H9 (cell line): ENCODE results near the gene SCYGR6. TPM values are rescaled to one million over a fixed set of nuclear protein-coding genes. Genes with fewer than 3 reads are reported as not detected.

Experiments
- DNase-seq: peaks from one replicate; pipeline ENCODE4 v3.0.0-alpha.2; 2017
- H2AFZ ChIP-seq: one replicate; pipeline ENCODE4 v1.6.1; 2013; ENCODE audit warnings: mild to moderate bottlenecking, low read length, control low read depth, moderate library complexity
- H2AK5ac ChIP-seq: 2 replicates; pipeline ENCODE4 v1.6.1; 2013; ENCODE audit warnings: low read length, control low read depth, mixed read lengths; ENCODE audit not compliant: insufficient read length
- H2BK120ac ChIP-seq: one replicate; pipeline ENCODE4 v1.6.1; 2013; ENCODE audit warnings: low read depth, mild to moderate bottlenecking, low read length, control low read depth, inconsistent platforms; ENCODE audit not compliant: poor library complexity, severe bottlenecking
- H2BK12ac ChIP-seq: 2 replicates; pipeline ENCODE4 v1.6.1; 2013; ENCODE audit warnings: low read length, control low read depth, mixed read lengths, low read depth; ENCODE audit not compliant: insufficient read length
- H2BK15ac ChIP-seq: 2 replicates; pipeline ENCODE4 v1.6.1; 2013; ENCODE audit warnings: low read depth, low read length, control low read depth
- H2BK20ac ChIP-seq: one replicate; pipeline ENCODE4 v1.6.1; 2013; ENCODE audit warnings: low read depth, mild to moderate bottlenecking, low read length, control low read depth, inconsistent platforms; ENCODE audit not compliant: poor library complexity, severe bottlenecking
- H2BK5ac ChIP-seq: 2 replicates; pipeline ENCODE4 v1.6.1; 2013; ENCODE audit warnings: low read length, control low read depth, mixed read lengths; ENCODE audit not compliant: insufficient read length
- H3K14ac ChIP-seq: 2 replicates; pipeline ENCODE4 v1.6.1; 2013; ENCODE audit warnings: low read length, control low read depth; ENCODE audit not compliant: insufficient read depth
- H3K18ac ChIP-seq: 2 replicates; pipeline ENCODE4 v1.6.1; 2013; ENCODE audit warnings: low read depth, mild to moderate bottlenecking, mixed read lengths, low read length, control low read depth; ENCODE audit not compliant: insufficient read length
- H3K23ac ChIP-seq: 2 replicates; pipeline ENCODE4 v1.6.1; 2013; ENCODE audit warnings: low read length, control low read depth, mixed read lengths, low read depth; ENCODE audit not compliant: insufficient read length
- H3K23me2 ChIP-seq: 2 replicates; pipeline ENCODE4 v1.6.1; 2013; ENCODE audit warnings: low read depth, mild to moderate bottlenecking, mixed read lengths, low read length, control low read depth; ENCODE audit not compliant: insufficient read length, poor library complexity, severe bottlenecking
- H3K27ac ChIP-seq: 2 replicates; pipeline ENCODE4 v1.5.1; 2013; ENCODE audit warnings: low read length, control low read depth, mixed read lengths, low read depth; ENCODE audit not compliant: insufficient read length
- H3K27me3 ChIP-seq: 2 replicates; pipeline ENCODE4 v1.6.1; 2013; ENCODE audit warnings: low read length, control low read depth, inconsistent platforms; ENCODE audit not compliant: insufficient read depth
- H3K4ac ChIP-seq: 2 replicates; pipeline ENCODE4 v1.6.1; 2013; ENCODE audit warnings: low read depth, mild to moderate bottlenecking, control low read depth, inconsistent platforms, low read length, moderate library complexity
- H3K4me1 ChIP-seq: 2 replicates; pipeline ENCODE4 v1.6.1; 2013; ENCODE audit warnings: low read length, control low read depth, inconsistent platforms; ENCODE audit not compliant: insufficient read depth
- H3K4me2 ChIP-seq: 2 replicates; pipeline ENCODE4 v1.6.1; 2013; ENCODE audit warnings: low read length, control low read depth, mixed read lengths; ENCODE audit not compliant: insufficient read length, insufficient read depth
- H3K56ac ChIP-seq: 2 replicates; pipeline ENCODE4 v1.6.1; 2013; ENCODE audit warnings: low read depth, mild to moderate bottlenecking, mixed read lengths, low read length, control low read depth; ENCODE audit not compliant: insufficient read length
- H3K79me1 ChIP-seq: 2 replicates; pipeline ENCODE4 v1.6.1; 2013; ENCODE audit warnings: low read depth, mild to moderate bottlenecking, moderate library complexity, low read length, control low read depth, inconsistent platforms; ENCODE audit not compliant: insufficient read depth, poor library complexity, severe bottlenecking
- H3K79me2 ChIP-seq: 2 replicates; pipeline ENCODE4 v1.6.1; 2013; ENCODE audit warnings: low read length, control low read depth, inconsistent platforms; ENCODE audit not compliant: insufficient read depth
- H3K9ac ChIP-seq: 2 replicates; pipeline ENCODE4 v1.6.1; 2013; ENCODE audit warnings: low read length, control low read depth, mixed read lengths; ENCODE audit not compliant: insufficient read length; ENCODE audit errors: extremely low read depth
- H3K9me3 ChIP-seq: one replicate; pipeline ENCODE4 v1.6.1; 2013; ENCODE audit warnings: low read depth, low read length, inconsistent platforms; ENCODE audit not compliant: control insufficient read depth
- H3T11ph ChIP-seq: one replicate; pipeline ENCODE4 v1.6.1; 2013; ENCODE audit warnings: mild to moderate bottlenecking, low read length, control low read depth, inconsistent platforms
- H4K20me1 ChIP-seq: one replicate; pipeline ENCODE4 v1.6.1; 2013; ENCODE audit not compliant: control insufficient read depth, insufficient read length, insufficient read depth
- H4K5ac ChIP-seq: 2 replicates; pipeline ENCODE4 v1.6.1; 2013; ENCODE audit warnings: low read depth, mild to moderate bottlenecking, mixed read lengths, low read length, control low read depth; ENCODE audit not compliant: insufficient read length
- H4K8ac ChIP-seq: replicated peaks from 2 replicates; pipeline ENCODE4 v1.6.1; 2013; ENCODE audit warnings: low read length, control low read depth, mixed read lengths, low read depth; ENCODE audit not compliant: insufficient read length
- H4K91ac ChIP-seq: 2 replicates; pipeline ENCODE4 v1.6.1; 2013; ENCODE audit warnings: low read depth, mild to moderate bottlenecking, moderate library complexity, mixed read lengths, low read length, control low read depth; ENCODE audit not compliant: insufficient read length
- H3K27ac Mint-ChIP-seq, 3 experiments: 2 replicates in 2 of 3; 3 replicates in 1 of 3; pipeline ENCODE4 v1.8.0; 2020 to 2021; ENCODE audit warnings: mixed read lengths in 3 of 3, mild to moderate bottlenecking in 1 of 3, moderate library complexity in 1 of 3
- H3K27me3 Mint-ChIP-seq: 2 replicates; pipeline ENCODE4 v1.8.0; 2021; ENCODE audit warnings: low read depth, mild to moderate bottlenecking, moderate library complexity, mixed read lengths
- H3K36me3 Mint-ChIP-seq, 3 experiments: 2 replicates in 2 of 3; 3 replicates in 1 of 3; pipeline ENCODE4 v1.8.0; 2020 to 2021; ENCODE audit warnings: low read depth in 3 of 3, mixed read lengths in 3 of 3; ENCODE audit not compliant: insufficient read depth in 1 of 3
- H3K4me1 Mint-ChIP-seq, 2 experiments: 2 replicates each; pipeline ENCODE4 v1.8.0; 2020; ENCODE audit warnings: mixed read lengths in 2 of 2
- H3K4me3 Mint-ChIP-seq, 2 experiments: 2 replicates in 1 of 2; 3 replicates in 1 of 2; pipeline ENCODE4 v1.8.0; 2020 to 2021; ENCODE audit warnings: mild to moderate bottlenecking in 2 of 2, mixed read lengths in 2 of 2, moderate library complexity in 1 of 2
- H3K9me3 Mint-ChIP-seq, 2 experiments: 2 replicates in 1 of 2; 3 replicates in 1 of 2; pipeline ENCODE4 v1.8.0; 2020; ENCODE audit warnings: mild to moderate bottlenecking in 2 of 2, mixed read lengths in 2 of 2, moderate library complexity in 1 of 2
- CTCF ChIP-seq: fragments of 200-600 bp; sonication (generic); conservative IDR thresholded peaks from 3 replicates; pipeline ENCODE4 v1.8.0; 2021; ENCODE audit warnings: antibody characterized with exemption, mild to moderate bottlenecking
- WGBS: extraction: QIAGEN DNeasy Blood & Tissue Kit; methylation state at CpG from one replicate; pipeline ENCODE4 v1.1.7; 2013; ENCODE audit warnings: missing lambda C conversion rate, low lambda C conversion rate, mixed read lengths; ENCODE audit not compliant: insufficient read length; ENCODE audit errors: extremely low coverage; 5-methylcytosine and 5-hydroxymethylcytosine counted together
- total RNA-seq: library from RNA; stranded (reverse); gene quantifications from 2 replicates; pipeline ENCODE4 v1.2.1, GENCODE V29; 2021

Gene SCYGR6
- total RNA-seq, 1 experiment from 2014 or later, result not detected

- Histone ChIP-seq H2BK120ac (no peak overlapping the region), H2BK5ac (no peak overlapping the region), H2BK12ac (no peak overlapping the region), H2BK15ac (no peak overlapping the region), H3K18ac (no peak overlapping the region), H3K79me1 (no peaks in the 10 kb centered on the region), H3K4ac (no peak overlapping the region), H4K8ac (no peak overlapping the region), H3K9ac (no peak overlapping the region), H3K14ac (no peak overlapping the region), H4K91ac (no peak overlapping the region), H3K23me2 (no peaks in the 10 kb centered on the region), H3K4me1 (peaks cover 3% of the 10 kb centered on the region; the same call in 1 of the 2 replicates), H2AFZ (no peak overlapping the region), H3K4me2 (no peak overlapping the region), H3K56ac (no peak overlapping the region), H3K27me3 (no peaks in the 10 kb centered on the region), H3K27ac (no peak overlapping the region), H4K20me1 (no peaks in the 10 kb centered on the region), H3K9me3 (no peaks in the 10 kb centered on the region), H2AK5ac (no peak overlapping the region), H3K79me2 (no peaks in the 10 kb centered on the region), H2BK20ac (no peak overlapping the region), H3K23ac (no peak overlapping the region), H3T11ph (no peak overlapping the region), H4K5ac (no peak overlapping the region)
- Mint-ChIP-seq H3K4me3 (no peak overlapping the region), H3K27me3 (no peaks in the 10 kb centered on the region; the same call in 1 of the 2 replicates), H3K27ac (no peak overlapping the region), H3K9me3 (no peaks in the 10 kb centered on the region), H3K4me1 (peaks cover 24 to 25% of the 10 kb centered on the region in 2 experiments), H3K36me3 (no peaks in the 10 kb centered on the region; a peak in 1 of 7 replicates)
- DNase-seq, result peak; percentile 65
- WGBS, result no CpG with 5 or more reads among the region's 15 CpGs
- TF ChIP-seq CTCF, result peak; percentile 65
Observed at GRCh38 chr2:227774011-227774624, 49.6 kb upstream of the SCYGR6 start.
